ENCODE results near the gene OR56A5.
"Not testable (repeated sequence)": the region's sequence is repeated elsewhere in the genome, so short reads cannot be mapped to it uniquely, and the experiment has no call there.

Gene OR56A5, protein sequence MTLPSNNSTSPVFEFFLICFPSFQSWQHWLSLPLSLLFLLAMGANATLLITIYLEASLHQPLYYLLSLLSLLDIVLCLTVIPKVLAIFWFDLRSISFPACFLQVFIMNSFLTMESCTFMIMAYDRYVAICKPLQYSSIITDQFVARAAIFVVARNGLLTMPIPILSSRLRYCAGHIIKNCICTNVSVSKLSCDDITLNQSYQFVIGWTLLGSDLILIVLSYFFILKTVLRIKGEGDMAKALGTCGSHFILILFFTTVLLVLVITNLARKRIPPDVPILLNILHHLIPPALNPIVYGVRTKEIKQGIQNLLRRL

DNA sequence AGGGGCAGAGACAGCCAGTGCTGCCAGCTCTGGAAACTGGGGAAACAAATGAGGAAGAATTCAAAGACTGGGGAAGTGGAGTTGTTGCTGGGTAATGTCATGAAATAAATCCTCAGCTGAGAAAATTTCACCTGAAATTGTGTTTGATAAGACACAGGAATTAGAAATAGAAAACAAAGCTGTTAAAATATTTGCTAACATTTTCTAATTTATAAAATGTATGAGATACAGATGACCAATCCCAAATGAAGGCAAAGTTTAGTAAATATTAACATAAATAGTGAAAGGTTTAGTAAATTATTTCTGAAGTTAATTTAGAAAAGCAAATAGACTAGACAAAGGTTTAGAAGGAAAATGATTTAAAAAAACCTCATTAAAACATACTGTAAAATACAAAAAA lies at the start of gene OR56A5:
TSS of gene OR56A5 (minus strand) at position 101 of the 400 bp plus-strand sequence. CDS start at position 101, 0 bp downstream.
- DNase-seq (ENCODE audit: low read depth): no peak

- DNase-seq (ENCODE audit: low read depth): no peak
Measured at GRCh38 chr11:6013042-6013441, 44.7 kb upstream of the OR56A5 start.

DNA sequence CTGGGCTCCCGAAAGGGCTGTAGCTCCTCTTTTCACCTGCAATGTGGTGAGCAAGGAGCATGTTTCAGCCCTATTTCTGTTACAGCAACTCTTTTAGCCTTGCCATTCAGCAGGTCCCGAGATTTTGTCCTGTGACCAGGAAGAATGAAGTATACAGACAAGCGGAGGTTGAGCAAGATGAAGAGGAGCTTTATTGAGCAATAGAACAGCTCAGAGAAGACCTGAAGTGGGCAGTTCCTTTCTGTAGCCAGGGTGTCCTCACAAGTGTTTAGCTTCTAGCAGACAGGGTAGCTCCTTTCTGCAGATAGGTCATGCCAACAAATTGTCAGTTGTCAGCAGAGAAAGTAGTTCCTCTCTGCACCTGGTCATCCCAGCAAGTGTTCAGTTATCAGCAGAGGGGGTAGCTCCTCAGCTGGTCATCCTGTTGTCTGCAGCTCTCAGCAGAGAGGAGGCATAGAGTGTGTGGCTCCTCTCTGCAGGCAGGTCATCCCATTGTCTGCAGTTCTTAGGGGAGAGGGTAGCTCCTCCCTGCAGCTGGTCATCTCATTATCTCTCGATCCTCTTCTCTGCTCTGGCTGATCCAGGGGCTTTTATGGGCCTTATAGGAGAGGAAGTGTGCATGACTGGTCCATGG lies 43.9 kb upstream of the OR56A5 start:
- no peak for DNase-seq (ENCODE audit: low read depth)

- no peak for DNase-seq (ENCODE audit: low read depth)
Measured at GRCh38 chr11:6006846-6007245, 38.6 kb upstream of the OR56A5 start, which contains the start of gene OR56A4. OR56A4 (minus strand) TSS chr11:6006946; CDS start chr11:6002992, 3,954 bp downstream.

DNA sequence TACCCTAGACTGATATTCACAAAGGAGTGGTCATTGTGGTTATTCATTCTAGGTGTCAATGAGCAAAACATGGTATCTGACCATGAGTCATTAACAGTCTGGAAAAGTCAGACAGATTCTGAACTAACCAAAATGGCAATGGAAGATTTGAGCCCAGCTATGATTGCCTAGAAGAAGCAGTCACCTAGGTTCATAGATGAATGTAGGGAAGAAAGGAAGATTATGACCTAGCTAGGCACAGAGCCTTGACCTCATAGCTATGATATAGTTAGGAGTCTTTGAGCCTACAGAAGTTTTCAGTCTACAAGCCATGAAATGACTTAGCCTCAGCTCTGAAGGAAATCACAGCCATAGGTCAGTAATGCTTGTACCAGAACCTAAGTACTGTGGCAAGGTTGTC lies 38.1 kb upstream of the OR56A5 start:
- no peak for DNase-seq (ENCODE audit: low read depth)

DNA sequence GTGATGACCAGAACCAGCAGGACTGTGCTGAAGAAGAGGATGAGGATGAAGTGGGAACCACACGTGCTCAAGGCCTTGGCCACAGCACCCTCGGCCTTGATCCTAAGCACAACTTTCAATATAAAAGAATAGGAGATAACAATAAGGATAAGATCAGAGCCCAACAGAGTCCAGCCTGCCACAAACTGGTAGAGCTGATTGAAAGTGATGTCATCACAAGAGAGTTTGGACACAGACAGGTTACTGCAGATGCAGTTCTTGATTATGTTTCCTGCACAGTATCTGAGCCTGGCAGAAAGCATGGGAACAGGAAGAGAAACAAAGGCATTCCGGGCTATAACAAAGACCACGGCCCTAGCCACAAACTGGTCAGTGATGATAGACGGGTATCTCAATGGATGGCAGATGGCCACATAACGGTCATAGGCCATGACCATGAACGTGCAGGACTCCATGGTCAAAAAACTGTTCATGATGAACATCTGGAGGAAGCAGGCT lies 34.0 kb upstream of the OR56A5 start:
- DNase-seq (ENCODE audit: low read depth): no peak

DNA sequence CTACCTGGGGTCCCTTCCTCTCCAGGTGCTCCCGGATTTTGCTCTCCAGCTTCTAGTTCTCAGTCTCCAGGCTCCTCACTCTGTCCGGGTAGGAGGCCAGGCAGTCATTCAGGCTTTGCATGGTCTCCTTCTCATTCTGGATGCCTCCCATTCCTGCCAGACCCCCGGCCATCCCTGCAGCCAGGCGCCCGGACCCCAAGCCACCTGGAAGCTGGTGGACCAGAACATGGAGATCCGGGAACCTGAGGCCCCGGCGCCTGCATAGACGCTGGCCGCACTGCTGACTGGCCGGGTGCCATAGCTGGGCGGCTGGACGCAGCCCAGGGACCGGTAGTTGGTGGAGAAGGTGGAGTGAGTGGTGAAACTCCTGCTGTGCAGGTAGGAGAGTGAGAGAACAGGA lies 26.5 kb upstream of the OR56A5 start:
- DNase-seq (ENCODE audit: low read depth): no peak

GRCh38 chr11:5992604-5993251 lies 24.4 kb upstream of the OR56A5 start:
- DNase-seq (ENCODE audit: low read depth): no peak

- no peak for DNase-seq (ENCODE audit: low read depth)
Measured at GRCh38 chr11:5992150-5992549, 23.9 kb upstream of the OR56A5 start.

DNA sequence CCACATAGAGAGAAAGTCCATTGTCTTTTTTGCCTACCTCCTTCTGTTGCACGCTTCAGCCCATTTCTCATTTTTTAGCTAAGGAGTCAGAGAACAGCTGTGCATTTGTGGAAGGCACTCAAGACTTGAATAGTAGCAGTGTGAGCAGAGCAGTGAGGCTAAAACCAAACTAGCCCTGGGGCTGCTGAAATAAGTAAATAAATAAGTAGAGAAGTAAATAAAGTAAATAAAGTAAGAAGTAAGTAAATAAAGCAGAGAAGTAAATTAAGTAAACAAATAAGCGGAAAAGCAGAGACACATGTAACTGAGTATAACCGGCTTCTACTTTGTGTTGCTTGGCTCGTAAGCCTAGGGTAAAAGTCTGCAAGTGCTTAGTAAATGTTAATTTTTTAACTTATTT lies 20.9 kb upstream of the OR56A5 start:
- DNase-seq (ENCODE audit: low read depth): no peak

GRCh38 chr11:5986885-5987284 lies 18.6 kb upstream of the OR56A5 start, which contains the start of gene OR52L1:
OR52L1 (minus strand) TSS chr11:5986985; CDS start chr11:5986930, 55 bp downstream.
- DNase-seq (ENCODE audit: low read depth): no peak

DNA sequence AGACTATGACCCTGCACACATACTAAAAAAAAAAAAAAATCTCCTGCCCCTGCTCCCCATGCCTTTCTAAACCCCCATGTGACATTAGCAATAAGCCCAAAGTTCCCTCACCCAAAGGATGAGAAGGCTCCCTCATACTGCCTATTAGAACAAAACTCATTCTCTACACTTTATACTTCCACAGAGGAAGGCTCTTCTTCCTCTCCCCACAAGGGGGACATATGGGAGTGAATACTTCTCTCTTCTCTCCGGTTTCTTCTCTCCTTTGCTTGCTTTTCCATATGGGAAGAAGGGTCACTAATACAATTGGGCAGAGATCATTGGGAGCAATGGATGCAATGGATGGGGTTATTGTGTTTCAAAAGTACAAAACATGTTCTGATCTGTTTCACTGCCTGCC lies 15.1 kb upstream of the OR56A5 start:
- no peak for DNase-seq (ENCODE audit: low read depth)

GRCh38 chr11:5973530-5973929 lies 5.2 kb upstream of the OR56A5 start:
- DNase-seq (ENCODE audit: low read depth): no peak

DNA sequence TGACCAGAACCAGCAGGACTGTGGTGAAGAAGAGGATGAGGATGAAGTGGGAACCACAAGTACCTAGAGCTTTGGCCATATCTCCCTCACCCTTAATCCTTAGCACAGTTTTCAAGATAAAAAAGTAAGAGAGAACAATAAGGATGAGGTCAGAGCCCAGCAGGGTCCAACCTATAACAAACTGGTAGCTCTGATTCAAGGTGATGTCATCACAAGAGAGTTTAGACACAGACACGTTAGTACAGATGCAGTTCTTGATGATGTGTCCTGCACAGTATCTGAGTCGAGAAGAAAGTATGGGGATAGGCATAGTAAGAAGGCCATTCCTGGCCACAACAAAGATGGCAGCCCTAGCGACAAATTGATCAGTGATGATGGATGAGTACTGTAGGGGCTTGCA lies 586 bp downstream of the OR56A5 start:
- no peak for DNase-seq (ENCODE audit: low read depth)

- no peak for DNase-seq (ENCODE audit: low read depth)
Measured at GRCh38 chr11:5966958-5967357, 1.3 kb downstream of the OR56A5 start.

- not testable (repeated sequence) for DNase-seq (ENCODE audit: low read depth)
Measured at GRCh38 chr11:5960704-5961320, 7.5 kb downstream of the OR56A5 start.

DNA sequence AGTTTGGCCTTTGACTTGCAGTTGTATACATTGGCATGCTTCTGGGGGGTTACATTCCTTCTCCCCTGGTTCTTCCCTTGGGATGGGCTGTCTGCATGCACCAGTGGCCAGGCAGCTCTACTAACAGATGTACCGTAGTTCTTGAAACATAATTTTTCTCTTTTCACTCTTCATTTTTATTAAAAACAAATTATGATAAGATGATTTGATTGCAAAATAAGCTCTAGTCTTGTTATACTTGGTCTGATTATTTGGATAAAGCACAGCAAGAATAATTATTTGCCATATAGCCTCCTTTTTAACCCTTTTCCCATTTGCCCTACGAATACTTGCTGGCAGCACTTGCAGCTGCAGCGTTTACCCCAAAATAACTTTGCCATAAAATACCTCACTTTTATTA lies 12.7 kb downstream of the OR56A5 start:
- no peak for DNase-seq (ENCODE audit: low read depth)

DNA sequence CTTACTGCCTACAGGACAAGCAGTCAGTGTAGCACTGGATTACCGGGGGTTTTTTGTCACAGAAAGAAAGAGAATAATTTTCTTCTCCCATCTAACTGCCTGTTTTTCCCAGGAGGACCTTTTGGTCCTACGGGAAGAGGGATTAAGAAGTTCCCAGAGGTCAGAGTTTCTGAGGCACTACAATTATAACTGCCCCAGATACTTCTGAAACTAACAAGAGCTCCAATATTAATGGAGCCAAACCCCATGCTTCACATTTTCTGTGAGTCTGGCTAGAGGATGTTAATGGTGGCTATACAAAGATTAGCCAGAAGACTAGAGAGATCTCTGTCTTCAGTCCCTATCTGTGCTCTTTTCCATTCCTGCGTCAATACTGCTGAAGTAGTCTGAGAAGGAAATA lies 26.3 kb downstream of the OR56A5 start, which contains the start of gene OR56A3:
TSS of gene OR56A3 (plus strand) at position 301 of the 400 bp plus-strand sequence. CDS start 5,096 bp downstream, outside the sequence.
- no peak for DNase-seq (ENCODE audit: low read depth)

DNA sequence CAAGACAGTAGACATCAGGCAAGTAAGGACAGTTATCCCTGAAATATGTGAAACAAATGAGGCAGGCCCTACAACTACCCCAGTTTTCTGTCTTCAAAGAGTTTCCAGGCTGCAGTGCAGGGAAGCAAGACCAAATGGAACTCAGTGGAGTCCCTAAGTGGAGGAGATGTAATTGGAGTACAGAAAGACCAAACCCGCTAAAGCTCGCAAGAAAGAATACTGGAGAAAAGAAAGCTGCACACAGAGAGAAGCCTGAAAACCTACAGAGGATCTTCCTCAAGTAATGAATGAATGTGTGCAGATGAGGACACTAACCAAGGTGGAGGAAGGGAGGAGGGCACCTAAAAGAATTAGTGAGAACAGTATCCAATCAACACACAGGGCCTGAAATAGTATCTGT lies 27.5 kb downstream of the OR56A5 start:
- DNase-seq (ENCODE audit: low read depth): no peak

GRCh38 chr11:5938603-5938965 lies 29.7 kb downstream of the OR56A5 start:
- DNase-seq (ENCODE audit: low read depth): no peak

DNA sequence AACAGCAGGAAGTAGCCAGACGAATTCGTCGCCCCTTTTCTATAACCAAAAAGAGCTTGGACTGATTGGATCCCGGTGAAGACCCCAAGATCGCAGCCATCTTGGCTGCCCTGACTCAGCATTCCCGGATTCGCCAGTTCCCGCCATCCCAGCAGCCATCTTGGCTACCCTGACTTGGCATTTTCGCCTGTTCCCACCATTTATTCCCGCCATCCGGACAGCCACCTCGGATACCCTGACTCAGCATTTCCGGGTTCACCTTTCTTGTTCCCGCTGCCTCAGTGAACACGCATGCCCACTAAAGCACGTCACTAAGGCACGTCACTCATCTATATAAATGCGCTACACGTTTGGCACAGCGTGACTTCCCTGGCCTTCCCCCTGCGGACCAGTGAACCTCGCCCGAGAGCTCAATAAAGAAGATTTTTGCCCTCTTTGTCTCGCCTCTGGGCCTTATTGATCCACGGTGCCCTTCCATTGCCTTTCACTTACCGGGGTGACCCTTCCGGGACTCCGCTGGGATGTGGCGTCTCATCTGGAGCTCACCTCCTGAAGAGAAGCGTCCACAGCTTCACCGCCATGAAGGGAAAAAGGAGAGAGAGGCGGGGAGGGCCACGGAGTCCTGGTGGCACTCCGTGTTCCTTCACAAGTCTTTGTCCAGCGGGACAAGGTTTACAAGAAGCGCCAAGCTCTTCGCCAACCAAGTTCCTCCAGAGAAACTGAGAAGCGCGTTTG lies 30.3 kb downstream of the OR56A5 start:
- no peak for DNase-seq (ENCODE audit: low read depth)

- DNase-seq (ENCODE audit: low read depth): no peak
Measured at GRCh38 chr11:5933116-5933515, 35.2 kb downstream of the OR56A5 start.

Data from T-helper 22 cell (primary cell).